VCaP (cell line): ENCODE data around the gene SERPING1.
"Not testable (repeated sequence)": the region's sequence is repeated elsewhere in the genome, so short reads cannot be mapped to it uniquely, and the experiment has no call there.

Source experiments
- H3K27ac ChIP-seq: fragments of 450-650 bp; 2 replicates; pipeline ENCODE4 v1.5.1; 2017
- CTCF ChIP-seq: fragments of 450-650 bp; conservative IDR thresholded peaks from 2 replicates; pipeline ENCODE4 v1.5.1; 2017; ENCODE audit warnings: mild to moderate bottlenecking, moderate library complexity

Gene SERPING1

GRCh38 chr11:57647960-57648800 is 50.7 kb downstream of the SERPING1 start:
- H3K27ac ChIP-seq = no peak overlapping the region
- no peak for TF ChIP-seq CTCF

- TF ChIP-seq CTCF = no peak
- H3K27ac ChIP-seq = no peak overlapping the region
These were observed 51.6 kb downstream of the SERPING1 start for GRCh38 chr11:57648801-57649735.

GRCh38 chr11:57649826-57650738 is 52.6 kb downstream of the SERPING1 start, which contains the start of gene YPEL4:
TSS of gene YPEL4 (minus strand) at chr11:57649912. CDS start at chr11:57647107, 2,805 bp downstream.
- TF ChIP-seq CTCF = no peak
- H3K27ac ChIP-seq = no peak within 1 kb of the TSS

- H3K27ac ChIP-seq = no peak overlapping the region
- TF ChIP-seq CTCF = no peak
These were observed 53.2 kb downstream of the SERPING1 start for GRCh38 chr11:57650739-57651090.

GRCh38 chr11:57651408-57651807 is 53.9 kb downstream of the SERPING1 start:
- TF ChIP-seq CTCF = no peak
- no peak overlapping the region for H3K27ac ChIP-seq

- not testable (repeated sequence) for H3K27ac ChIP-seq
These were observed 54.7 kb downstream of the SERPING1 start for GRCh38 chr11:57652230-57652629.

- no peak overlapping the region for H3K27ac ChIP-seq
- no peak for TF ChIP-seq CTCF
These were observed 55.2 kb downstream of the SERPING1 start for GRCh38 chr11:57652662-57653061.
